Keratinocyte (primary cell): ENCODE results near the gene MYRIP.
"Not testable (repeated sequence)": the region's sequence is repeated elsewhere in the genome, so short reads cannot be mapped to it uniquely, and the experiment has no call there.

Experiments used
- CTCF ChIP-seq, 3 experiments: IDR thresholded peaks in 1 of 3; conservative IDR thresholded peaks in 1 of 3; optimal IDR thresholded peaks in 1 of 3; 2 replicates in 2 of 3; 3 replicates in 1 of 3; pipeline versions ENCODE3 to v1.5.1; 2011; ENCODE audit warnings: low read length in 3 of 3, mild to moderate bottlenecking in 3 of 3, moderate library complexity in 2 of 3, control low read depth in 1 of 3, inconsistent platforms in 1 of 3; ENCODE audit not compliant: insufficient read depth in 2 of 3; ENCODE audit errors: extremely low read depth in 1 of 3
- EZH2 ChIP-seq: IDR thresholded peaks from one replicate; pipeline ENCODE4 v1.6.1; 2012; ENCODE audit warnings: inconsistent platforms, mild to moderate bottlenecking, low read length, moderate library complexity

- not testable (repeated sequence) for TF ChIP-seq EZH2; CTCF (optimal IDR thresholded peaks at IDR 0.05 in 1 of 3, IDR thresholded peaks at IDR 0.05 in 1 of 3, conservative IDR thresholded peaks at IDR 0.05 in 1 of 3; ENCODE audit: extremely low read depth in 1 of 3, insufficient read depth in 2 of 3, low read length in 3 of 3)
Observed at GRCh38 chr3:39833764-39834163, 24.4 kb downstream of the MYRIP start.
